SU-DHL-6 (cell line): ENCODE data around the gene TENT4B.

Experiments used
- CTCF ChIP-seq: fragments of 200-600 bp; sonication (generic); IDR thresholded peaks from one replicate; pipeline ENCODE4 v1.5.1; 2017; ENCODE audit warnings: antibody characterized with exemption, mild to moderate bottlenecking, low read length, moderate library complexity; ENCODE audit not compliant: insufficient read depth, poor library complexity, severe bottlenecking
- EZH2phosphoT487 ChIP-seq: fragments of 200-600 bp; sonication (generic), shearing (Covaris generic); conservative IDR thresholded peaks from 2 replicates; pipeline ENCODE4 v1.6.1; 2018; ENCODE audit warnings: mild to moderate bottlenecking, antibody characterized with exemption, low read length, moderate library complexity, mixed read lengths

DNA sequence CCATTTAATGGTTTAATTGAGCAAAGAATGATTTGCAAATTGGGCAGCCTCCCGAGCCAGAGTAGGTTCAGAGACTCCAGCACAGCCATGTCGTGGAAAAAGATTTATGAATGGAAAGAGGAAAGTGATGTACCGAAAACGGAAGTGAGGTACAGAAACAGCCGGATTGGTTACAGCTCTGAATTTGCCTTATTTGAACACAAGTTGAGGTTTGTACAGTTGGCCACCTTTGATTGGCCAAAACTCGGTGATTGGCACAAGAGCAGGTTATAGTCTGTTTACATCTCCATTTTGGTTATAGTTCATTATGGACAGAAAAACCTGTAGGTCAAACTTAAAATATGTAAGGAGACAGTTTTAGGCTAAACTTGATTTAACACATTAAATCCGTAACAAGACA, 44.5 kb downstream of the TENT4B start:
- TF ChIP-seq CTCF (no peak), EZH2phosphoT487 (no peak)
